GM18907 (cell line): ENCODE measurements around the gene CLEC10A.
"Not testable (repeated sequence)": the region's sequence is repeated elsewhere in the genome, so short reads cannot be mapped to it uniquely, and the experiment has no call there.

ENCODE experiments used
- ATAC-seq: cut with Tn5 transposase; IDR thresholded peaks from one replicate; pipeline ENCODE4 v1.9.1; 2021; ENCODE audit warnings: mild to moderate bottlenecking, moderate library complexity; ENCODE audit not compliant: unreplicated experiment

The CLEC10A gene

GRCh38 chr17:7077911-7078546 lies 2.0 kb downstream of the CLEC10A start:
- ATAC-seq: no peak

DNA sequence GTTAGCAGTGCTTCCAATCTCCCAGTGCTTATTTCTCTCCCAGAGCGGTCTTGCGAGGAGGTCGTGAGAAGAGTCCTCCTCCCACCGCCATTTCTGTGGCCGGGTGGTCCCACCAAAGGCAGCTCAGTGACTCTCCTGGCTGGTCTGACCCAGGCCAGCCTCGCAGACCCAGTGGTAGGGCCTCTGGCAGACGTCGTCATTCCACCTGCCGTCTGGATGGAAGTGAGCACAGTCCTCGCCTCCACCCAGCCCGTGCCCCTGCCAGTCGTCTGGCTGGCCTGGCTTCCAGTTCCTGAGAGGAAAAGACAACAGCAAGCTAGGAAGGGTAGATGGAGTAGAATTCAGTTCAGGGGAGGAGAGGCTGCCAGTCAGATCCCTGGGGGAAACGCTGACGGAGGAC lies 5.1 kb downstream of the CLEC10A start:
- ATAC-seq: no peak

- ATAC-seq: no peak
Observed at GRCh38 chr17:7072406-7072805, 7.6 kb downstream of the CLEC10A start.

DNA sequence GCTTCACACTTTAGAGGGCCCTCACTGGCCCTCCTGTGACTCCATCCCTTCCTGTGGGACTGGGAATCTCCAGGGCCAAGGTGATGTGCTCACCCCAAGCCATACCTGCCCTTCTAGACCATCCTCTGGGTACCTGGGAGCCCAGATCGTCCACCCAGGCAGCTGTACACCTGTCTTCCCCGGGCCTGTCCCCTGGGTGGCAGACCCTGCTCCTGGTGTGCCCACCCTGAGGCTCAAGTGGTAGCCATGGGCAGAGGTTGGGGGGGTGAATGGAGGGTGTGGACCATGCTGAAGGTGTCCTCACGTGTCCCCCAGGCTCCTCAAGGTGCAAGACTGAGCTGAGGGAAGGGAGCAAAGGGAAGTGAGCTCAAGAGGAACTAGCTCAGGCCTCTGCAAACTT lies 9.3 kb downstream of the CLEC10A start:
- ATAC-seq: no peak

DNA sequence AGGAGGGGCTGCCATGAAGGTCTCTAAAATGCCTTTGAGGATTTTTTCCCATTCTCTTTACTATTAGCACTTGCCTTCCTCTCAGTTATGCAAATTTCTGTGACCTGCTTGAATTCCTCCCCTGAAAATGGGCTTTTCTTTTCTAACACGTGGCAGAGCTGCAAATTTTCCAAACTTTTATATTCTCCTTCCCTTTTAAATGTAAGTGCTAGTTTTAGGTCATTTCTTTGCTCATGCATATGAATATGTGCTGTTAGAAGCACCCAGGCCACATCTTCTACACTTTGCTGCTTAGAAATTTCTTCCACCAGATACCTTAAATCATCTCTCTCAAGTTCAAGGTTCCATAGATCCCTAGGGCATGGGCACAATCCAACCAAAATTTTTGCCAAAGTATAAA lies 11.8 kb downstream of the CLEC10A start:
- no peak for ATAC-seq

- ATAC-seq: no peak
Observed at GRCh38 chr17:7067198-7067597, 12.9 kb downstream of the CLEC10A start.

GRCh38 chr17:7064261-7064660 lies 15.8 kb downstream of the CLEC10A start:
- no peak for ATAC-seq

DNA sequence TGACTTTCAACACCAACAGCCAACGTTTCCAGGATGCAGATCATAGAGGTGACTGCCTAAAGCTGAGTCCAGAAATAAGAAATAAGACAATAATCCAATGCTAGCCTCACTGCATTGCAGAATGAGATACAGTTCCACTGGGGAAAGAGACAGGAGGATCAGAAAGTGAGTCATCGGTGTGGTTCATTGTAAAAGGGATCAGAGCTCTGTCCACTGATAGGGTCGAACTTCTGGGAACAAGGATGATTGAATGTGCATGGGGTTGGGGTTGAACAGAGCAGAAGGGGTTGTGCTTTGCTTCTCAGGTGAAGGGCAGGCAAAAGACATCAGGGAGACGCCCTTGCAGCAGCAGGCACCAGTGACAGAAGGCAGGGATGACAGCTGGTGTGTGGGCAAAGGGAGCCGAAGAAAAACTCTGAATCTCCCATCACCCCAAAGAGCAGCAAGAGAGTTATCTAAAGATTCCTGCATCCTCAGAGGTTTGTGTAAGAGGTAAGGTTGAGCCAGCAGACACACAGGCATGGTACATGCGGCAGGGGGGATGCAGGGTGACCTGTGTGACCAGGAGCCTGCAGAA lies 16.4 kb downstream of the CLEC10A start:
- no peak for ATAC-seq

- ATAC-seq: no peak
Observed at GRCh38 chr17:7060165-7060891, 19.7 kb downstream of the CLEC10A start.

GRCh38 chr17:7058831-7059447 lies 21.1 kb downstream of the CLEC10A start:
- ATAC-seq: no peak

- ATAC-seq: no peak
Observed at GRCh38 chr17:7056386-7056785, 23.7 kb downstream of the CLEC10A start.

DNA sequence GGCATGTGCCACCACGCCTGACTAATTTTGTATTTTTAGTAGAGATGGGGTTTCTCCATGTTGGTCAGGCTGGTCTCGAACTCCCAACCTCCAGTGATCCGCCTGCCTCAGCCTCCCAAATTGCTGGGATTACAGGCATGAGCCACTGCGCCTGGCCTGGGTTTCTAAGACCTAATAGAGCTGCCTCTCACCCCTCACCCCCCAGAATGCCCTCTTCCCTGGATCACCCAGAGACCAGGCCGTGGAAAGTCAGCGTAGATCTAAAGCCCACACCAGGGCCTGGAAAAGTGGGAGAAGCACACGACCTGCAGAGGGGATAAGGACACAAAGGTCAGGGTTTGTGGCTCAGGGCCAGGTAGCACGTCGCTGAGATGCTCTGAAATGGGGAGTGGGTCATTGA lies 29.5 kb downstream of the CLEC10A start:
- ATAC-seq: not testable (repeated sequence)

DNA sequence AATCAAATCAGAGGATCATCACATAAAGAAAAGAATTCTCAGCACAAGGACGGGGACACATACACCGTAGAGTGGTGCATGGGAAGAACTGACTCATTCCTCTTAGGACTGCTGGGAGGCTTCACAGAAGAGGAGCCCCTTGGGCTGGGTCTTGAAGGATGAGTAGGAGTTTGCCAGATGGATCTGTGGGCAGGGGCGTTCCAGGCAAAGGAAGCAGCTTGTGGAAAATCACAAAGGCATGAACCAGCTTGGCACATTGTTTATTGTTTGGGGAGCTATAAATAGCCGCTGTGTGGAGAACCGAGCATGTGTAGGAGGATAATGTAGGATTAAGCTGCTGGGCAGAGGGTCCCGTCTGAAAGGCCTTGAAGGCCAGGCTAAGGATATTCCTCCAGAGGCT lies 31.1 kb downstream of the CLEC10A start:
- no peak for ATAC-seq

- no peak for ATAC-seq
Observed at GRCh38 chr17:7047566-7047965, 32.5 kb downstream of the CLEC10A start.

GRCh38 chr17:7046725-7047397 lies 33.2 kb downstream of the CLEC10A start:
- not testable (repeated sequence) for ATAC-seq

DNA sequence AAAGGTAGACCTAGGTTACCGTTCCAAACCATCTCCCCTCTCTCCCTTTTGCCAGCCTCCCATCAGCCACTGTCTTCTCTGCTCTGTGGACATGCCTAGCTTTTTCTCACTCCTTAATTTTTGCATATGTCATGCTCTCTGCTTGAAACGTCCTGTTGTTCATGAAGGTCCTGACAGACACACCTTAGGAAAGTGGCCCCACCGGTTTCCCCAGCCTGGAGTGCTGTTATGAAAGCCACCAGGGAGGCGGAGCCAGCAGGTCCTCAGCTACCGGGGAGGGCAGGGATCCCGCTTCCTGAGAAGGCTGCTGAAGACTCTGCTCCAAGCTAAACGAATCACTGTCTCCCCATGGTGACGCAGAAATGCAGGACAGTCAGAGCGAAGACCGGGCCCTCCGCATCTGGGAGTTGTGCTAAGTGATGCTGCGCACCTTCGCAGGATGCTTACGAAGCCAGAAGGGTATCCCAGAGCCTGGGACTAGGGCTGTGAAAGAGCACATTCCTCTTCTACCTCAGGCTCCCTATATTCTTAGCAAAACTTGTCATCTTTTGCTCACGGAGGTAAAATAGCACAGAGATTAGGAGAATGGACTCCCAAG lies 33.8 kb downstream of the CLEC10A start:
- ATAC-seq: no peak

DNA sequence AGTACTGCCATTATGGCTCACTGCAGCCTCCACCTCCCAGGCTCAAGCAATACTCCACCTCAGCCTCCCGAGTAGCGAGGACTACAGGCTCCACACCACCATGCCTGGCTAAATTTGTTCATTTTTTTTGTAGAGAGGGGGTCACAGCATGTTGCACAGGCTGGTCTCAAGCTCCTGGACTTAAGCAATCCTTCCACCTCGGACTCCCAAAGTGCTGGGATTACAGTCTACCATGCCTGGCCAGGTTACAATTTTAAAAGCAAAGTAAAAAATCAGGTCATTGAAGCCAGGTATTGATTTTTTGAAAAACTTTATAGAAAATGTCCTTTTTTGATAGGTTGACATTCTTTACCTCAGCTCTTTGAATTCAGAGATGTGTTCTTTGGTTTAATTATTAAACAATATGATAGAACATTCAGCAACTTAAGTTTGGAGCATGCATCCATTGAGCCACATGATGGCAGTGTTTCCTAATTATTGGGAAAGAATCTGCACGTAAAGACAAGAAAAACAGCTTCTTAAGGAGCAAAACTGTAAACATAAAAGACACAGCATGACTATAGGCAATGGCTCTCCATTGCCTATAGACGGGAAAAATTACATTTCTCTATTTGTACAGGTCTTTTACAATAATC lies 34.4 kb downstream of the CLEC10A start:
- no peak for ATAC-seq

GRCh38 chr17:7043497-7044198 lies 36.4 kb downstream of the CLEC10A start, which contains the start of gene SLC16A11:
SLC16A11 (minus strand) TSS chr17:7044092; CDS start chr17:7043513, 579 bp downstream.
- ATAC-seq: no peak

GRCh38 chr17:7043182-7043496 lies 36.9 kb downstream of the CLEC10A start:
- ATAC-seq: no peak
